Vagina (tissue), 2 donors: ENCODE data around the gene CSGALNACT2.

ENCODE experiments used
- CTCF ChIP-seq, 3 experiments: fragments of 450-650 bp in 2 of 3; fragments of 200-600 bp in 1 of 3; sonication (generic) in 1 of 3; IDR thresholded peaks; one replicate each; pipeline ENCODE4 v1.5.1; 2017 to 2019; ENCODE audit warnings: antibody characterized with exemption in 3 of 3, mild to moderate bottlenecking in 2 of 3, moderate library complexity in 2 of 3
- POLR2A ChIP-seq, 2 donors: fragments of 450-650 bp; IDR thresholded peaks; one replicate each; pipeline ENCODE4 v1.6.1; 2017; ENCODE audit warnings: antibody characterized with exemption in 2 of 2, mild to moderate bottlenecking in 2 of 2, moderate library complexity in 2 of 2

- TF ChIP-seq POLR2A (IDR thresholded peaks at IDR 0.05) = no peak
- TF ChIP-seq CTCF (IDR thresholded peaks at IDR 0.05) = no peak
Measured at GRCh38 chr10:43122096-43122495, 16.1 kb upstream of the CSGALNACT2 start.
